PC-3 (cell line): ENCODE results near the gene MAP2K1.

Experiments used
- CTCF ChIP-seq: fragments of 300-600 bp; sonication (generic); conservative IDR thresholded peaks from 2 replicates; pipeline ENCODE4 v1.5.1; 2017; ENCODE audit warnings: antibody characterized with exemption, low read depth, mild to moderate bottlenecking, low read length
- EZH2 ChIP-seq: fragments of 300-600 bp; sonication (generic); IDR thresholded peaks from one replicate; pipeline ENCODE4 v1.6.1; 2017; ENCODE audit warnings: antibody characterized with exemption, mild to moderate bottlenecking, low read length; ENCODE audit not compliant: unreplicated experiment

GRCh38 chr15:66403323-66403722 is 16.6 kb downstream of the MAP2K1 start:
- no peak for TF ChIP-seq CTCF
- TF ChIP-seq EZH2, result no peak
